Astrocyte (in vitro differentiated cells and primary cell): Measurements from ENCODE around the gene OR2L5.

Source experiments
- CTCF ChIP-seq: IDR thresholded peaks from 2 replicates; pipeline ENCODE4 v1.5.1; 2011; ENCODE audit warnings: low read depth, mild to moderate bottlenecking, inconsistent platforms, low read length, moderate library complexity; ENCODE audit not compliant: insufficient read depth
- EZH2 ChIP-seq: IDR thresholded peaks from 2 replicates; pipeline ENCODE4 v1.6.1; 2012; ENCODE audit warnings: mild to moderate bottlenecking, low read length, inconsistent platforms; ENCODE audit not compliant: insufficient read depth

- TF ChIP-seq CTCF (no peak), EZH2 (no peak)
Observed at GRCh38 chr1:248046536-248046935, 33.1 kb downstream of the OR2L5 start, which contains the start of gene OR2L3.
